CD4-positive, alpha-beta T cell treated with Interleukin-10 for 1 hour (primary cell): ENCODE results near the gene AOPEP.

ENCODE experiments used
- DNase-seq: peaks from one replicate; pipeline ENCODE4 v3.0.0-alpha.2; 2020

Gene AOPEP

DNA sequence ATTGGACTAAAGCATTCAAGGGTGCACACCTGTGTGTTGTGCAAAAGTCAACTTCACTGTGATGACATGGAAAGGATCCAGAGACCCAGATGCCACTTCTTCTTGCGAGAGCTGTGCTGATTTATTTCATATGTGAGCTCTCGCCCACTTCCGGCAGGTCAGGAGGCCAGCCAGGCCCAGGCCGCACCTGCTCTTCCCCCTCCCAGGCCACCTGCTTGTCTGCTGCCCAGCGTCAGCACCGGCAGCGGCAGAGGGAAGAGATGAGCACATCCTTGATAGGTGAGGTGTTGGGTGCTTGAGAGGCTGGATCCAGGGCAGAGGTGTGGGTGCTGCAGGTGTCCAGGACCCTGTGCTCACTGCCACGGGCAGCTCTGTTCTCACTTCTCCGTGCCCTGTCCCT, 348.1 kb downstream of the AOPEP start:
- DNase-seq: no peak

DNA sequence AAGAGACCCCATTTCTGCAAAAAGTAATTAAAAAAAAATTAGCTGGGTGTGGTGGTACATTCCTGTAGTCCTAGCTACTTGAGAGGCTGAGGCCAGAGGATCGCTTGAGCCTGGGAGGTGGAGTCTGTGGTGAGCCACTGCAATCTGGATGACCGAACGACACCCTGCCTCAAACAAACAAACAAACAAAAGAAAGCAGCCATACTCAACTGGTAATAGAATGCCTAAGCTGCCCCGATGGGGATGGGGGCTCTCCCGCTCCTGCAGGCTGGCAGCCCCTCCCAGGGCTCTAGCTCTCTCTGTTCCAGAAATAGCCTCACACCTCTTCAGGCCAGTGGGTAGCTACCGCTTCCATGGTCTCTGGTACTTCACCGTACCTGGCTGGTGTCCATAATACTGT, 349.2 kb downstream of the AOPEP start:
- DNase-seq: no peak

DNA sequence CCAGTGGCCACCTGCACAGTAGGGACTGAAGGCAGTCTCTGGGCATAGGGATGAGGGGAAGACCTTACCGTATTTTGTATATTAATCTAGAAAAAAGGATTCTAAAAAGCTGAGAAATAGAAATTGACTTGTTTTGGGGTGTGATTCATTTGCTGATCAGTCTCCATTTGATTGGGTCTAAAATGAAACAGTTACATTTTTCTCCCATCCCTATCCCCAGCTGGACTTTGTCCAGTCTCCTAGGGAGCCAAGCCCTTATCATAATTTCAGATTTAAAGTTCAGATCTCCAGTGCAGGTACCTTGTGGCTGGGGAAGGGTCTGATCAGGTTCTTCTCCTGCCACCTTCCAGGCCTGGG, 350.2 kb downstream of the AOPEP start:
- DNase-seq: no peak

DNA sequence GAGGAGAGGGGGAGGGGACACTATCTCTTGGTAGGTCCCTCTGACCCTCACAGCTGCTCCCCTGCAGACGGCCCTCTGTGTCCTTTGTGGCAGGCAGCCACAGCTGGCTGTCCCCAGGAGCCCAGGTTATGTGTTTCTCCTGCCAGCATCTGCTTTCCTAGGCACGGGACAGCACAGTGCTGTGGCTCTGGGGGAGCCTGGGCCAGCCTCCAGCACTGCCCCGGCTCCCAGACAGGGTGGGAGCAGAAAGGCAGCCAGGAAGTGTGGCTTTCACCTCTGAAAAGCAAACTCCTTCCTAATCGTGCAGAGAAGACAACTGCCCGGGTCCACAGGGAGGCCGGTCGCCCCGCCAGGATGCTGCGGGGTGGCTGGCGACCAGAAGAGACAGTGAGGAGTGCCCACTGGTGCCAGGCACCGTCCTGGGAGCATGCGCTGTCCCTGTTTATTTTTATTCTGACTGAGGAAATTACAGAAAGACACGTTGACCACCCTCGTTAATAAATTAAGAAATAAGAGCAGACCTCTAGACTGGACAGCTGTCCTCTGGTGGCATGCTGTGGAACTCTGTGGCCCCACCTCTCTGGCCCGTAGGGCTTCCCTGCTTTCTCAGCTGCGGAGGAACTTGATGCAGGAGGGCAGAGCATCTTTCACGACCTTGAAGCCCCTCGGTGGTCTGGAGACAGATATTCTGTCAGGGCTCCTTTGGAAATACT, 350.7 kb downstream of the AOPEP start:
- DNase-seq: no peak

DNA sequence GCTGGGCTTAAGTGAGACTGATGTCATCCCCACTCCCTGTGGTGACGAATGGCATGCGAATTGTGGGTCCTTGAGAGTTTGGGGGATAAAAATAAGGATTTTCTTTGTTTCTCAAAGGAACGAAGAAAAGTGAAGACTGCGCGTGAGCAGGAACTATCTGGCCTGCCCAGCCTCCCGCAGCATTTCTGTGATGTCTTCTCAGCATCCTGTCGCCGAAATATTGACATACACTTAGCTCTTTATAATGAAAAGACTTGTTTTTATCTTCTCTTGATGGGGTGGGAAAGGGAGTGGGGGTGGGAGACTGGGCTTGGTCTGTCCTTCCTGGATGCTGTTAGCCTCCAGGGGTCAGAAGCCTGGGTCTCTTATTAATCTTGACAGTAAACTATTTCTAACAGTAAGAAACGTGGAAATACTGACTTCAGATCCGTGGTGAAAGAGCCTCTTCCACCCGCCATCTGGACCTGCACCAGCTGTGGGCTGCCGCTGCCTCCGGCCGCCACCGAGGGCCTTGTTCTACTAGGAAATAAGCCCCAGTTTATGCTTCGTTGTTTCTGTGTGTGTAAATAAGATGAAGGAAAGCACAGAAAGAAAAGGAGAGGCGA, 351.4 kb downstream of the AOPEP start:
- DNase-seq: no peak

DNA sequence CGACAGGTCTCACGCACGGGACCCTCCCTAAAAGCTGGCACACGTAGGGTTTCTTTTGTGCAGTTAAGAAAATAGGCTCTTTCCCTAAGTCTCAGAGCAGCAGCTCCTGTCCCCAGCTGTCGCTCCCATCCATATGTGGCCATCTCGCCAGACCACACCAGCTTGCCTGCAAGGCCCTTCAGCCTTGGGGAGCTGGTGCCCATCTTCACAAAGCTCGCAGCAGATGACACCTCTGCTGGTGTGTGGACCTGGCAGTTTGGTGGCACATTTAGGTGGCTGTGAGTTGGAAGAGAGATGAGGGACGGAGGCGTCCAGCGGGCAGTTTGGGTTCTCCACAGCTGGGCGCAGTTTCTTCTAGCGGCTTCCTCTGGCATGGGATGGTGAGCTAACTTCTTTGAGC, 352.0 kb downstream of the AOPEP start:
- no peak for DNase-seq

DNA sequence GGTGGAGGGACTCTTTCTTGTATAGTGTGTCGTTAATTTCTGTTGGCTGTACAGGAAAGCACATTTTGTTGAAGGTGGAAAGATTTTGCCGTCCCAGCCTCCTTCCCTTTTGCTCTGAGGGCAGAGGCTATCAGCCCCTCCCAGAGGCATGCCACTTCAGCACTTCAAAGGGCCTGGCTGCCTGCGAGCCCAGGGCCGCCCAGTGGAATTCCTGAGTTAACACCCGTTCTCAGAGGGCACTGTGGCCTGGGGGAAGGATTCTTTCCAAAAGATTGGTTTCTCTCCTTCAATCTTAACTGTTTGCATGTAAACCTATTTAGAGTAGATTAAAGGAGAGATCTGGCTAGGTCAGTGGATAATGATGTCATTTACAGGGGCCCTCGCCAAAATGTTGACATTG, 352.4 kb downstream of the AOPEP start:
- DNase-seq: no peak

DNA sequence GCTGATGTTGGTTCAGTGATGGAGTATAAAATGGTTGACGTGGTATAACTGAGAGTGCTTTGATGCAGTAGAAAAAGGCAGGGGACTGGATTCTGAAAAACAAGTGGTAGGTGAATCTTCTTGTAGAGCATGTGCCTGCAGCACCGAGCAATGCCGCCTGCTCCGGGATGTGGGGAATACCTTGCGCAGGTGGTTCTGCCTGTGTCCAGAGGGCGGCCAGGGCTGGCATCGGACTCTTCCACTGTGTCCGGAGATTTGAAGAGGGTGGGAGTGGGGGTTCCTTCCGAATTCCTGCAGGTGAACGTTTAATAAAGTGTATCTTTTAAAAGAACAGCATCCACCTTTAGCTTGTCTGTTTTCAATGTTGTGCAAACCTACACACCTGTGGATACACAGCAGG, 353.0 kb downstream of the AOPEP start:
- no peak for DNase-seq

DNA sequence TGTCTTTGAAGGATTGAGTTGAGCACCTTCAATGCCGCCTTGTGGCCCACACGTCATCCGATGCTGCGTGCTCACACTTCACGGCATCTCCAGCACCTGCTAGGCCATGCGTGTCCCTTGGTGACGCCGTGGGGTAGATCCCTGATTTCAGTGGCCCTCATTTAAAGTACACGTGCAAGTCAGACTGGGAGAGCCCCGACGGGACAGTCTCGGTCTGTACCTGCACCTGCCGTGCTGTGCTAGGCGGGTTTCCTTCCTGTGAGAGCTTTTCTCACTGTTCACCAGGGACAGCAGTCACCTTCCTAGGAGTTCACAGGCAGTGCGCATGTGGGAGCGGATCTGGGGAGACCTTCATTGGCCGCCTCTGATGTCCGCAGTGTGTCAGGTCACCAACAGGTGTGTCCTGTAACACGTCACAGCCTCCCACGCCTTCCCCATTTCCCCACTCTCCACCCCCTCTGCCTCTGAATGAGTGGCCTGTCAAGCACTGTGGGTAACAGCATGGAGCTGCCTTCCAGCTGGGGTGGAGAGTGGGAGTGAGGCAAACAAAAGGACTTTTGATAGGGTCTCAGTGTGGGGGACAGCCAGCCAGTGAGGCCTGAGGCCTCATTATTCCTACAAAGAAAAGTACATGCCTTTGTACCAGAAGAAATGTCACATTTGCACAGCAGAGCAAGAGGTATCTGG, 354.6 kb downstream of the AOPEP start:
- no peak for DNase-seq

DNA sequence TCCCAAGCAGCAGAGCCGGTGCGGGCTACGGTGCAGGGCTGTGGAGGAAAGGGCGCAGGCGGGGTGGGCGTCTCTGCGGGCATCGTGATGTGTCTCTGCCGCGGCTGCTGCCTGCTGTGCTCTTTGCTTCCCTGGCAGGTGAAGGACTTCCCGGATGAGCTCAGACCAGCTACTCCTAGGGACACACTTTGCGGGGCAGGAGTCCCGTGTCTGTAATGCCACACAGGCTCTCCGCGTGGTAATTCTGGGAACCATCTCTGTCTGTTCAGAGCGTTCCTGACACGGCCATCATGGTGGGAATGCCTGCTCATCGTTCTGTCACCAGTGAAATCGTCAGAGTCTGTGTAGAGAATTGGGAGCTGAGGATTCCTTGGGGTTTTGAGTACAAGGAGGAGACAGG, 355.5 kb downstream of the AOPEP start:
- no peak for DNase-seq

DNA sequence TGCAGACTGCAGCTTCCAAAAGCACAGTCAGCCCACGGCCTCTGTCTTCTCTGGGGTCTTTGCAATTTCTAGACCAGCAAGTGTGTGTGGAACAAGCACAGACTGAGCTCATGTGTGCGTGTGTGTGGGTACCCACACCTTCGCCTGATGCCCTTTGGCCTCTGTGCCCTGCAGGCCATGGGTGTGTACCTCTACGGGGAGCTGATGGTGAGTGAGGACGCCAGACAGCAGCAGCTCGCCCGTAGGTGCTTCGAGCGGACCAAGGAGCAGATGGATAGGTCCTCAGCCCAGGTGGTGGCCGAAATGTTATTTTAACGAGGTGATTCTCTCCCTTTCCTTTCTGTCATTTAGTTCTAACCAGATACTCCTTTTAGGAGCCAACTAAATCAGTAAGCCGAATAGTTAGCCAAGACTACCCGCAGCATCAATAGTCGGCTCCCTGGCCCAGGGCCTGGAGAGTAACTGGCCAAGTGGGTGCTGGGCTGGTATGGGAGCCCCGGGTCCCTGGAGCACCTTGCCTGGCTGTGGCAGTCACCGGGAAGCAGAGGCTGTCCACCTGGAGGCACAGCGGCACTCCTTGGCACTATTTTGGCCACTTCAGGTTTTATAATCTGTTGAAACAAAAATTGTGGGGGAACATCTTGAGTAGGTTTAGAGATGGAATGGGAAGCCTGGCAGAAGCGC, 356.0 kb downstream of the AOPEP start:
- DNase-seq: no peak

DNA sequence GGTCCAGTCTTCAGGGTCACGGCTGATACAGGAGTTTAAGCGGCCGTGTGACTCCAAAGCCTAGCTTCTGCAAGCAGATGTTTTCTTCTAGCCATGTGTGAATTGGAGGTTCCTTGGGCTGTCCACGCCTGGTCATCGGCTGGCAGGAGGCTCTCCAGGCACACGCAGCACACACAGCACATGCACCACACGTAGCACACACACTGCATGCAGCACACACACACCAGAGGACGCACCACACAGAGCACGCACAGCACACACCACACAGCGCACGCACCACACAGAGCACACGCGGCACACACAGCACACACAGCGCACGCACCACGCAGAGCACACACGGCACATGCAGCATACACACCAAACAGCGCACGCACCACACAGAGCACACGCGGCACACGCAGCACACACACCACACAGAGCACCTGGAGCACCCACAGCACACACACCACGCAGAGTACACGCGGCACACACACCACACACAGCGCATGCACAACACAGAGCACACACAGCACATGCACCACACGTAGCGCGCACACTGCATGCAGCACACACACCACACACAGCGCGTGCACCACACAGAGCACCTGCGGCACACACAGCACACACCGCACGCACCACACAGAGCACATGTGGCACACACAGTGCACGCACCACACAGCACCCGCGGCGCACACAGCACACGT, 356.7 kb downstream of the AOPEP start:
- no peak for DNase-seq

DNA sequence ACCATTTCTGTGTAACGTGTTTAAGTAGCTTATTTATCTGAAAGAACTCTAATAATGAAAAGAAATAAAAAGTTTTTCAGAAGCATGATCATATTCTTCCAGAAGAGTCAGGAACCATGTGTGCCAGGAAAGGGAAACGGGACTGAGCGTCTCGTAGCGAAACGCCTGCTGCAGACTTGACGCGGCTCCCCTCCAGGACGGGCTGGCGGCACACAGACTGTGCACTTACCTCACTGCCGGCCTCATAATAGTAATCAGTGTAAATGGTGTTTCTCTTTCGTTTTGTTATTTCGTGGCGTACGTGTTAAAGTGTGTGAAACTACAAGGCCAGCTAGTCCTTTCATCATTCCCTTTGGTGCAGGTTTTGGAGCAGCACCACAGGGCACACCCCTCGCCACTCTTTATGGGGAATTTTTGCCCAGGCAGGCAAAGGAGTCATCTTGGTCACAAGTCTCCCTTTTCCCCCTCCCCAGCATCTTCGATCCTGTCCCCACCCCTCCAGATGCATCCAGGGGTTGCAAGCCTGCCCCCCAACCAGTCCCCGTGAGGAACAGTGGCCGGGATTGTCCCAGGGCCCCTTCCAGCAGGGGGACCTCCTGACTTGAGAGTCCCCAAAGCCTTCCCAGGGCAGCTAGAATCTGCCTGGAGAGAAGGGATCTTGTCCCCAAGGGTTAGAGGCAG, 357.9 kb downstream of the AOPEP start:
- DNase-seq: no peak

DNA sequence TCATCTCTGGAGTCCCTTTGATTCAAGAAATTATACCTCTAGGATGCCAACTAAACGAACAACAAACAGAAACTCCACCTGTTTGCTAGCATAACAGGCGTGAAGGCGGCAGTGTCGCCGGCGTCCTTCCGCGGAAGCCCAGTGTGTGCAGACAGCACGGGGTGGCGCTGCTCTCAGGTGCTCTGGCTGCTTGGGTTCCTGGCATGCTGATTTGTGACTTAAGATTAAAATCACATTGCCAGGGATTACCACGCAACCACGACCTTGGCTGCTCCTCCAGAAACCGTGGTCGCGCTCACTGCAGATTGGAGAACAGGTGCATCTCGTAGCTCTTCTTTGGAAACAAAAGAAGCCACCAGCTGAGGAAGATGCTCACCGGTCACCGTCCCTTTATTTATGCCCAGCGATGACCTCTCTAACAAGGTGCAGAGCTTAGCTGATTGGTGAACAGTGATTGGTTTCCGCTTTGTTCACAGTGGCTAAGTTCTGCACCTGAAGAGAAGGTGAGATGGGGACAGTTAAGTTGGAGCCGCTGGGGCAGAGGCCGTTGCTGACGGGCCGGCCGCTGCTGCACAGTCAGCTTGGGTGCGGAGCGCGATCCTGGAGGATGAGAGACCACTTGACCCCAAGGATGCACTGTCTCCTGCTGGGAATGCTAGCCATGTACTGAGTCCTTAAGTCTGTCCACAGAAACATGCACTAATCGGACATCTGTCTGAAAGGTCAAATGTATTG, 358.7 kb downstream of the AOPEP start:
- no peak for DNase-seq

DNA sequence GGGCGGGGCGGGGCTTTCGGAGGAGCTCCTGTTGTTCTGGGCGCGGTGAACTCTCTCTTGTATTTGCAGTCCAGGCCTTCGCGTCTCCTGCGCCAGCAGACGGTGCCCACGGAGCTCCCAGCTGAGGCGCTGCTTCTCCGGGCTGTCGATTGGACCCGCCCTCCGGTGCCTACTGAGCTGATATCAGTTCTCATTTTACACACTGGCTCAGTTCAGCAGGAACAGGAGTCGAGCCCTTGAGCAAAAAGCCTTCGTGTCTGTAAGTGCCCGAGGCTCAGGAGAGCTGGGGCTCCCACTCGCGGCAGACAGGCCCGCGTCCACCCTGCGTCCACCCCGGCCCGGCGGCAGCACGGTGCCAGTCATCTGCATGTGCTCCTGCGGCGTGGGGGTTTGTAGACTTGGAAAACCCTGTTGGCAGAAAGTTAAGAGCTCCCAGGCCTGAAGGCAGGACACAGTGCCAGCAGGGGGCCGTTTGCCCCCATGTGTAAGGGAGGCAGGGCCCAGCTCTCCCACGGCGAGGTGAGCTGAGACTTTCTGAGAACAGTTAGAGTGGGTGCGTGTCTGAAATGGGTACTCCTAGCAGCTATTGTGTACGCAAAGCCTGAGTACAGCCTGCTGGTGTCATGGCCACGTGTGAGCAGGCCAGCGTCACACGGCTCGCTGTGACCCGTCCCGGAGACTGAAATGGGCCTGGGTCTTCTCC, 359.5 kb downstream of the AOPEP start:
- no peak for DNase-seq

DNA sequence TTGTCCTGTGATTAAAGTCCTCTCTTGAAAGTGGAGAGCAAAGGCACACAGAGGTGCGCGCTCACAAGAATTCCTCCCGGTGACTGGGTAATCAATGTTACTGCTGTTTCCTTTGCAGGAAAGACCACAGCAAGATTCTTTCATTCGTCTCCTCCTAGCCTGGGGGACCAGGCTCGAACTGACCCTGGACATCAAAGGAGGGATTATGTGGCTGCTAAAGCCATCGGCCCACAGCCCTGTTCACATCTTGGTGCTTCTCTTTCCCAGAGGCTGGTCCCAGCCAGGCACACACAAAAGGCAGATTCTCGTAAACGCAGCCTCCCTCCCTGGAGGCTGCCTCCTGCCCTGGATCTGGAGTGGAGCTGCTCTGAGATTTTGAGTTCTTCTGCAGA, 360.1 kb downstream of the AOPEP start:
- DNase-seq: no peak

DNA sequence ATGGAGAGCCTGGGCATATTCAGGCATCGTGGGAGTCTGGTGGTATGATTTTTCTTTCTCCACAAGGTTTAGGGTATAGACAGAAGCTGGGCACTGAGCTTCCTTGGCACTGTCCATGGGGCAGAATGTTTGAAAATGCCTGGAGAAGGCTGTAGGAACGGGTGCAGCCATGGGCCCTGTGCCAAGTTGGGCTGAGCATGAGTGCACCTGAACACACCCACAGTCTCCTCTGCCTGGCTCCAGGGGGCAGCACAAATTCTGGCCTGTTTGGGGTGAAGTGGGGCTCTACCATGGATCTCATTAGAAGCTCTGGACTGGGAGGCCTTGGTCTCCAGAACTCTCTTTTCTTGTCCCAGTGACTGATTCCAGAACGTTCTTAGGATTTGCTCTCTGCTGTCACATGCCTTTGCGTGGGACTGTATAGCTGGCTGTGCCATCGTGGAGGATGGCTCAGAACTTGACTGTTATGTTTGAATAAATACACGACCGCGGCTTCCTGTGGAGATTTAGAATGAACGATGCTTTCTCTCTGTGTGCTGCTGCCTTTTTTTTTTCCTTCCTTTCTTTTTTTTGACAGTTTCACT, 361.3 kb downstream of the AOPEP start:
- no peak for DNase-seq

DNA sequence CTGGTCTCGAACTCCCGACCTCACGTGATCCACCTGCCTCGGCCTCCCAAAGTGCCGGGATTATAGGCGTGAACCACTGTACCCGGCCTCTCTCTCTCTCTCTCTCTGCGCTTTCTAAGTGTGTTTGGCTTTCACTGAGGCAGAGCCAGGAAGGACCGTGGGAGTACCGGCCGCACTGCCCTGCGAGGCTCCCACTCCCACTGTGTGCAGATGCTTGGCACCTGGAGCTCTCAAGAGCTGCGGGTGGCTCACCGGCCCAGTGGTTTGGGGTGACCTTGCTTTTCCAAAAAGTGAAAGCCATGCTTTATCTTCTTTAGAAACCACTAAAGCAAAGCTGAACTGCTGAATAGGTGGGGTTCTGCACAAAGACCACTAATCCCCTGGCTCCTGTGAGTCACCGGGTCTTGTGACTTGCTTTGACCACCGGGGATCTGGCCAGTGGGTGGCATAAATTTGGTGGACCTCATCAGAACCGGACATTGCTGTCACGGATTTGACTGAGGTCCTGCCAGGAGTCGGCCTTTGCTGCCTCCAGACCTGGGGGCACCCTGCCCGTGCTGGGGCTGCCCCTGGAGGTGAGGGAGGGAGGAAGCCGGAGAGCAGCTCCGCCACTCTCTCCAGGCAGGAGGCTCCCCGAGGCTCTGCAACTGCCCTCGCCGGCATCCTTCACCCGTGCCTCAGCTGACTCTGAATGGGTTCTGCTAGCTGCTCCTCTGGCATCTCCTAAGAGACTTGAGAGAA, 362.1 kb downstream of the AOPEP start:
- no peak for DNase-seq

DNA sequence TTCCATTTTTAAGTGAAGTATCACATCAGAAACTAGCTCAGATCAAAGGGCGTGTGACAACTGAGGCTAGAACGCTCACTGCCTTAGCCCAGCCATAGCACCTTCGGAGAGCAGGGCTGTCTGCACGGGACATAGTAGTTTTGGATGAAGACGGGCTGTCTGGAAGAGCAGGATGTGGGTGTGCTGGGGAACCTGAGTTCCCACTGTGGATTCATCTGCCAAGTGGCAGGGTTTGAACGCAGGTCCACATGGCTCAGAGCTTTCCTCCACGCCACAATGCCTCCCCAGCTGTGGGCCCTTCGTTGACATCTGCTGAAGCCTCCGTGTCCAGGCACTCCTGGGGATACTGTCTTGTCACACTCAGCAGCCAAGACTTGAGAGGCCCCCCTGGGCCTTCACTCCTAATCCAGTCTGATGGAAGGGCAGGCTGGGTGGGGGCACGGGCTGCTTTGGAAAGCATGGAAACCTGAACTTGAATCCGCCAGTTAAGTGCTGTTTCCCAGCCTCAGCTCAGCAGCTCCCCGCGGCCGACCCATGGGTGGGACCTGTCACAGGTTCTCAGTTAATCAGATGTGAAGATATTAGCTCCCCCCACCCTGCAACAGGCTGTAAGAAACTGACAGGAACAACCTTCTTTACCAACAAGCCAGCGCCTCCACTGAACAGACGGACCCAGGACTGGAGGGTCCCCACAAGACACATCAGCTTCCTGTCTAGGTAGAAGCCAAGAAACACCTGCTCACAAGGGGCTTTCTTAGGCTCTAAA, 362.9 kb downstream of the AOPEP start:
- no peak for DNase-seq
